Activated B cell treated with CpG ODN at 0.5 μM for 24 hours (primary cell): ENCODE measurements around the gene EPHA7. TPM values are rescaled to one million over a fixed set of nuclear protein-coding genes. Genes with fewer than 3 reads are reported as not detected.

Experiments used
- ATAC-seq: fragments of 200-7000 bp; cut with Tn5 transposase; one replicate; pipeline ENCODE4 v1.10.0; 2021; ENCODE audit warnings: low read depth, mild to moderate bottlenecking, moderate library complexity
- CTCF ChIA-PET: fragments of 350-600 bp; sonication (Branson Sonifier 250); formaldehyde crosslinking; loops from one replicate; lab custom pipeline; 2021; ENCODE audit warnings: antibody characterized with exemption; lab: Charles Lee
- POLR2A ChIA-PET: fragments of 350-600 bp; sonication (Branson Sonifier 250); formaldehyde crosslinking; loops from one replicate; lab custom pipeline; 2021; ENCODE audit warnings: antibody characterized with exemption; lab: Charles Lee
- DNase-seq: peaks from one replicate; pipeline ENCODE4 v3.0.0; 2022
- H3K27ac Mint-ChIP-seq: one replicate; pipeline ENCODE4 v1.8.0; 2020; ENCODE audit warnings: mixed read lengths
- H3K27me3 Mint-ChIP-seq: one replicate; pipeline ENCODE4 v1.8.0; 2021; ENCODE audit warnings: mixed read lengths
- H3K36me3 Mint-ChIP-seq: one replicate; pipeline ENCODE4 v1.8.0; 2021; ENCODE audit warnings: low read depth, mixed read lengths
- H3K4me1 Mint-ChIP-seq: one replicate; pipeline ENCODE4 v1.8.0; 2021; ENCODE audit warnings: mixed read lengths
- H3K4me3 Mint-ChIP-seq: one replicate; pipeline ENCODE4 v1.8.0; 2020; ENCODE audit warnings: mild to moderate bottlenecking, mixed read lengths
- H3K9me3 Mint-ChIP-seq: one replicate; pipeline ENCODE4 v1.8.0; 2020; ENCODE audit warnings: mixed read lengths
- CTCF ChIP-seq: fragments of 200-600 bp; IDR thresholded peaks from one replicate; pipeline ENCODE4 v1.8.0; 2022; ENCODE audit warnings: antibody characterized with exemption, mild to moderate bottlenecking
- intact Hi-C: fragments of 100-400 bp; cut with micrococcal nuclease; formaldehyde crosslinking; loops from one replicate; pipeline ENCODE4 v1.15.1; 2024
- total RNA-seq: library from RNA; stranded (reverse); gene quantifications from 2 replicates; pipeline ENCODE4 v1.2.3, GENCODE V29; 2022

The EPHA7 gene
- total RNA-seq, 1 donor from 2014 or later: not detected

DNA sequence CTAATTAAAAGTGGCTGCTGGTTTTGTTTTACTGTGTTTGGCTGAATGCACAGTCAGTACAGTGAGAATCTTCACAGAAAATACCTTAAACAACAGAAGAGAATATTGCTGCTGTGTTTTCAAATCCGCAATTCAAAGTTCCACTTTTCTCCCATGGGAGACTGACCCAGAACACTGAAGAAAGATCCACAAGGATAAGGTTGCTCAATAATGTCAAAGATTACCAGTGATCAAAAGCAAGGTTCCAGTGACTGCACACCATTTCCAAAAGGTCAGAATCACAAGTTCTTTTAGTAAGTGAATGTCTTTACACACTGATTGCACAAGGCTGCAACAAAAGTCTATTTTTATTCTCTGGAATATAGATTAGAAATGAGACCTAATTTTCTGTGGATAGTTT lies 82.3 kb downstream of the EPHA7 start:
- H3K9me3 Mint-ChIP-seq: peaks cover 2% of the 10 kb centered on the region
- intact Hi-C loops: no loop called here
- no peak for ATAC-seq
- ChIA-PET CTCF (no interaction called here), POLR2A (no interaction called here)
- DNase-seq: no peak
- H3K36me3 Mint-ChIP-seq: no peaks in the 10 kb centered on the region
- no peaks in the 10 kb centered on the region for H3K4me1 Mint-ChIP-seq
- H3K27me3 Mint-ChIP-seq: no peaks in the 10 kb centered on the region
- TF ChIP-seq CTCF: no peak
- H3K4me3 Mint-ChIP-seq: no peak overlapping the region
- H3K27ac Mint-ChIP-seq: no peak overlapping the region

GRCh38 chr6:93329301-93330000 lies 89.9 kb downstream of the EPHA7 start:
- H3K9me3 Mint-ChIP-seq: peaks cover 2% of the 10 kb centered on the region
- ChIA-PET CTCF (no interaction called here), POLR2A (no interaction called here)
- DNase-seq (no peak), ATAC-seq (no peak)
- H3K27me3 Mint-ChIP-seq: no peaks in the 10 kb centered on the region
- intact Hi-C loops: no loop called here
- no peaks in the 10 kb centered on the region for H3K36me3 Mint-ChIP-seq
- TF ChIP-seq CTCF: no peak
- no peak overlapping the region for H3K27ac Mint-ChIP-seq
- no peaks in the 10 kb centered on the region for H3K4me1 Mint-ChIP-seq
- H3K4me3 Mint-ChIP-seq: no peak overlapping the region

DNA sequence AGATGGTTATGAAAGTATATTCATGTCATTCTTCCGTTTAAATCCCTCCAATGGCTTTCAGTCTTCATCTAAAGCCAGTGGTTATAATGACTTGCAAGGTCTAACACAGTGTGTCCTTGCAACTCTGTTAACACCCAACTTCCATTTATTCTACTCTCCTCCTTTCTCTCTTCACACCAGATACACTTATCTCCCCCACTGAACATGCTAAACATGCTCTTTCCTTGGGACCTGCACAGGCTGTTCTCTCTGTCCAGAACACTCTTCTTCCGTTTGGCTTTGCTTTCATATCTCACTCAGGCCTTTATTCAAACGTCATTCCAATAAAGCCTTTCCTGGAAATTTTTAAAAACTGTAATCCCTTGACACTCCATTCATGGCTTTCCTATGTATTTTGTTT lies 91.5 kb downstream of the EPHA7 start:
- ChIA-PET POLR2A (no interaction called here), CTCF (no interaction called here)
- DNase-seq (no peak), ATAC-seq (no peak)
- Mint-ChIP-seq H3K27ac (no peak overlapping the region), H3K4me3 (no peak overlapping the region), H3K9me3 (peaks cover under 1% of the 10 kb centered on the region), H3K27me3 (no peaks in the 10 kb centered on the region), H3K4me1 (no peaks in the 10 kb centered on the region), H3K36me3 (no peaks in the 10 kb centered on the region)
- intact Hi-C loops: no loop called here
- TF ChIP-seq CTCF: no peak

- Mint-ChIP-seq H3K27me3 (no peaks in the 10 kb centered on the region), H3K36me3 (no peaks in the 10 kb centered on the region), H3K4me3 (no peak overlapping the region), H3K4me1 (no peaks in the 10 kb centered on the region), H3K27ac (no peak overlapping the region), H3K9me3 (no peaks in the 10 kb centered on the region)
- intact Hi-C loops: no loop called here
- ATAC-seq (no peak), DNase-seq (no peak)
- no peak for TF ChIP-seq CTCF
- ChIA-PET CTCF (no interaction called here), POLR2A (no interaction called here)
Measured at GRCh38 chr6:93325761-93326160, 93.6 kb downstream of the EPHA7 start.

- H3K27me3 Mint-ChIP-seq: no peaks in the 10 kb centered on the region
- no peak overlapping the region for H3K27ac Mint-ChIP-seq
- ATAC-seq: no peak
- H3K4me3 Mint-ChIP-seq: no peak overlapping the region
- DNase-seq: no peak
- intact Hi-C loops: no loop called here
- H3K36me3 Mint-ChIP-seq: no peaks in the 10 kb centered on the region
- ChIA-PET CTCF (no interaction called here), POLR2A (no interaction called here)
- H3K4me1 Mint-ChIP-seq: no peaks in the 10 kb centered on the region
- no peaks in the 10 kb centered on the region for H3K9me3 Mint-ChIP-seq
- no peak for TF ChIP-seq CTCF
Measured at GRCh38 chr6:93323630-93324029, 95.7 kb downstream of the EPHA7 start.
